H9 (cell line): ENCODE measurements around the gene NHSL1. TPM values are rescaled to one million over a fixed set of nuclear protein-coding genes. Genes with fewer than 3 reads are reported as not detected.

Experiments used
- DNase-seq: peaks from one replicate; pipeline ENCODE4 v3.0.0-alpha.2; 2017
- H2AFZ ChIP-seq: one replicate; pipeline ENCODE4 v1.6.1; 2013; ENCODE audit warnings: mild to moderate bottlenecking, low read length, control low read depth, moderate library complexity
- H2AK5ac ChIP-seq: 2 replicates; pipeline ENCODE4 v1.6.1; 2013; ENCODE audit warnings: low read length, control low read depth, mixed read lengths; ENCODE audit not compliant: insufficient read length
- H2BK120ac ChIP-seq: one replicate; pipeline ENCODE4 v1.6.1; 2013; ENCODE audit warnings: low read depth, mild to moderate bottlenecking, low read length, control low read depth, inconsistent platforms; ENCODE audit not compliant: poor library complexity, severe bottlenecking
- H2BK12ac ChIP-seq: 2 replicates; pipeline ENCODE4 v1.6.1; 2013; ENCODE audit warnings: low read length, control low read depth, mixed read lengths, low read depth; ENCODE audit not compliant: insufficient read length
- H2BK15ac ChIP-seq: 2 replicates; pipeline ENCODE4 v1.6.1; 2013; ENCODE audit warnings: low read depth, low read length, control low read depth
- H2BK20ac ChIP-seq: one replicate; pipeline ENCODE4 v1.6.1; 2013; ENCODE audit warnings: low read depth, mild to moderate bottlenecking, low read length, control low read depth, inconsistent platforms; ENCODE audit not compliant: poor library complexity, severe bottlenecking
- H2BK5ac ChIP-seq: 2 replicates; pipeline ENCODE4 v1.6.1; 2013; ENCODE audit warnings: low read length, control low read depth, mixed read lengths; ENCODE audit not compliant: insufficient read length
- H3K14ac ChIP-seq: 2 replicates; pipeline ENCODE4 v1.6.1; 2013; ENCODE audit warnings: low read length, control low read depth; ENCODE audit not compliant: insufficient read depth
- H3K18ac ChIP-seq: 2 replicates; pipeline ENCODE4 v1.6.1; 2013; ENCODE audit warnings: low read depth, mild to moderate bottlenecking, mixed read lengths, low read length, control low read depth; ENCODE audit not compliant: insufficient read length
- H3K23ac ChIP-seq: 2 replicates; pipeline ENCODE4 v1.6.1; 2013; ENCODE audit warnings: low read length, control low read depth, mixed read lengths, low read depth; ENCODE audit not compliant: insufficient read length
- H3K23me2 ChIP-seq: 2 replicates; pipeline ENCODE4 v1.6.1; 2013; ENCODE audit warnings: low read depth, mild to moderate bottlenecking, mixed read lengths, low read length, control low read depth; ENCODE audit not compliant: insufficient read length, poor library complexity, severe bottlenecking
- H3K27ac ChIP-seq: 2 replicates; pipeline ENCODE4 v1.5.1; 2013; ENCODE audit warnings: low read length, control low read depth, mixed read lengths, low read depth; ENCODE audit not compliant: insufficient read length
- H3K27me3 ChIP-seq: 2 replicates; pipeline ENCODE4 v1.6.1; 2013; ENCODE audit warnings: low read length, control low read depth, inconsistent platforms; ENCODE audit not compliant: insufficient read depth
- H3K4ac ChIP-seq: 2 replicates; pipeline ENCODE4 v1.6.1; 2013; ENCODE audit warnings: low read depth, mild to moderate bottlenecking, control low read depth, inconsistent platforms, low read length, moderate library complexity
- H3K4me1 ChIP-seq: 2 replicates; pipeline ENCODE4 v1.6.1; 2013; ENCODE audit warnings: low read length, control low read depth, inconsistent platforms; ENCODE audit not compliant: insufficient read depth
- H3K4me2 ChIP-seq: 2 replicates; pipeline ENCODE4 v1.6.1; 2013; ENCODE audit warnings: low read length, control low read depth, mixed read lengths; ENCODE audit not compliant: insufficient read length, insufficient read depth
- H3K56ac ChIP-seq: 2 replicates; pipeline ENCODE4 v1.6.1; 2013; ENCODE audit warnings: low read depth, mild to moderate bottlenecking, mixed read lengths, low read length, control low read depth; ENCODE audit not compliant: insufficient read length
- H3K79me1 ChIP-seq: 2 replicates; pipeline ENCODE4 v1.6.1; 2013; ENCODE audit warnings: low read depth, mild to moderate bottlenecking, moderate library complexity, low read length, control low read depth, inconsistent platforms; ENCODE audit not compliant: insufficient read depth, poor library complexity, severe bottlenecking
- H3K79me2 ChIP-seq: 2 replicates; pipeline ENCODE4 v1.6.1; 2013; ENCODE audit warnings: low read length, control low read depth, inconsistent platforms; ENCODE audit not compliant: insufficient read depth
- H3K9ac ChIP-seq: 2 replicates; pipeline ENCODE4 v1.6.1; 2013; ENCODE audit warnings: low read length, control low read depth, mixed read lengths; ENCODE audit not compliant: insufficient read length; ENCODE audit errors: extremely low read depth
- H3K9me3 ChIP-seq: one replicate; pipeline ENCODE4 v1.6.1; 2013; ENCODE audit warnings: low read depth, low read length, inconsistent platforms; ENCODE audit not compliant: control insufficient read depth
- H3T11ph ChIP-seq: one replicate; pipeline ENCODE4 v1.6.1; 2013; ENCODE audit warnings: mild to moderate bottlenecking, low read length, control low read depth, inconsistent platforms
- H4K20me1 ChIP-seq: one replicate; pipeline ENCODE4 v1.6.1; 2013; ENCODE audit not compliant: control insufficient read depth, insufficient read length, insufficient read depth
- H4K5ac ChIP-seq: 2 replicates; pipeline ENCODE4 v1.6.1; 2013; ENCODE audit warnings: low read depth, mild to moderate bottlenecking, mixed read lengths, low read length, control low read depth; ENCODE audit not compliant: insufficient read length
- H4K8ac ChIP-seq: replicated peaks from 2 replicates; pipeline ENCODE4 v1.6.1; 2013; ENCODE audit warnings: low read length, control low read depth, mixed read lengths, low read depth; ENCODE audit not compliant: insufficient read length
- H4K91ac ChIP-seq: 2 replicates; pipeline ENCODE4 v1.6.1; 2013; ENCODE audit warnings: low read depth, mild to moderate bottlenecking, moderate library complexity, mixed read lengths, low read length, control low read depth; ENCODE audit not compliant: insufficient read length
- H3K27ac Mint-ChIP-seq, 3 experiments: 2 replicates in 2 of 3; 3 replicates in 1 of 3; pipeline ENCODE4 v1.8.0; 2020 to 2021; ENCODE audit warnings: mixed read lengths in 3 of 3, mild to moderate bottlenecking in 1 of 3, moderate library complexity in 1 of 3
- H3K27me3 Mint-ChIP-seq: 2 replicates; pipeline ENCODE4 v1.8.0; 2021; ENCODE audit warnings: low read depth, mild to moderate bottlenecking, moderate library complexity, mixed read lengths
- H3K36me3 Mint-ChIP-seq, 3 experiments: 2 replicates in 2 of 3; 3 replicates in 1 of 3; pipeline ENCODE4 v1.8.0; 2020 to 2021; ENCODE audit warnings: low read depth in 3 of 3, mixed read lengths in 3 of 3; ENCODE audit not compliant: insufficient read depth in 1 of 3
- H3K4me1 Mint-ChIP-seq, 2 experiments: 2 replicates each; pipeline ENCODE4 v1.8.0; 2020; ENCODE audit warnings: mixed read lengths in 2 of 2
- H3K4me3 Mint-ChIP-seq, 2 experiments: 2 replicates in 1 of 2; 3 replicates in 1 of 2; pipeline ENCODE4 v1.8.0; 2020 to 2021; ENCODE audit warnings: mild to moderate bottlenecking in 2 of 2, mixed read lengths in 2 of 2, moderate library complexity in 1 of 2
- H3K9me3 Mint-ChIP-seq, 2 experiments: 2 replicates in 1 of 2; 3 replicates in 1 of 2; pipeline ENCODE4 v1.8.0; 2020; ENCODE audit warnings: mild to moderate bottlenecking in 2 of 2, mixed read lengths in 2 of 2, moderate library complexity in 1 of 2
- CTCF ChIP-seq: fragments of 200-600 bp; sonication (generic); conservative IDR thresholded peaks from 3 replicates; pipeline ENCODE4 v1.8.0; 2021; ENCODE audit warnings: antibody characterized with exemption, mild to moderate bottlenecking
- WGBS: extraction: QIAGEN DNeasy Blood & Tissue Kit; methylation state at CpG from one replicate; pipeline ENCODE4 v1.1.7; 2013; ENCODE audit warnings: missing lambda C conversion rate, low lambda C conversion rate, mixed read lengths; ENCODE audit not compliant: insufficient read length; ENCODE audit errors: extremely low coverage; 5-methylcytosine and 5-hydroxymethylcytosine counted together
- total RNA-seq: library from RNA; stranded (reverse); gene quantifications from 2 replicates; pipeline ENCODE4 v1.2.1, GENCODE V29; 2021

The NHSL1 gene
- total RNA-seq, 1 experiment from 2014 or later, result 28.7 TPM

- Histone ChIP-seq H3T11ph (no peak overlapping the region), H3K79me1 (no peaks in the 10 kb centered on the region), H4K5ac (no peak overlapping the region), H2BK15ac (no peak overlapping the region), H2BK5ac (no peak overlapping the region), H3K79me2 (no peaks in the 10 kb centered on the region), H3K9ac (no peak overlapping the region), H3K27ac (no peak overlapping the region), H2AK5ac (no peak overlapping the region), H4K8ac (no peak overlapping the region), H3K4me2 (no peak overlapping the region), H2AFZ (no peak overlapping the region), H2BK20ac (no peak overlapping the region), H4K20me1 (no peaks in the 10 kb centered on the region), H4K91ac (no peak overlapping the region), H2BK120ac (no peak overlapping the region), H3K4me1 (no peaks in the 10 kb centered on the region), H3K23me2 (no peaks in the 10 kb centered on the region), H2BK12ac (no peak overlapping the region), H3K4ac (no peak overlapping the region), H3K56ac (no peak overlapping the region), H3K27me3 (no peaks in the 10 kb centered on the region), H3K23ac (no peak overlapping the region), H3K9me3 (no peaks in the 10 kb centered on the region), H3K14ac (no peak overlapping the region), H3K18ac (no peak overlapping the region)
- no peak for DNase-seq
- H3K4me1 Mint-ChIP-seq, result peaks cover 6 to 10% of the 10 kb centered on the region in 2 experiments; a peak in 3 of 4 replicates
- no peaks in the 10 kb centered on the region for H3K9me3 Mint-ChIP-seq
- no CpG with 5 or more reads among the region's 3 CpGs for WGBS
- H3K27ac Mint-ChIP-seq, result no peak overlapping the region
- TF ChIP-seq CTCF, result no peak
- peaks cover 0 to 20% (median 3%) of the 10 kb centered on the region in 3 experiments; a peak in 6 of 7 replicates for H3K36me3 Mint-ChIP-seq
- no peak overlapping the region for H3K4me3 Mint-ChIP-seq
- H3K27me3 Mint-ChIP-seq, result no peaks in the 10 kb centered on the region
These were observed 65.2 kb downstream of the NHSL1 start for GRCh38 chr6:138434096-138434495.
